CD4-positive, alpha-beta T cell treated with Interleukin-4 for 4 hours (primary cell): ENCODE measurements around the gene ANKRD65.
A peak's percentile ranks its signal among the peaks of the same experiment; 100 is the strongest.

Source experiments
- DNase-seq: peaks from one replicate; pipeline ENCODE4 v3.0.0-alpha.2; 2020

The ANKRD65 gene

GRCh38 chr1:1441002-1441888, 20.2 kb upstream of the ANKRD65 start:
- peak; percentile 21 for DNase-seq

GRCh38 chr1:1440262-1441001, 19.4 kb upstream of the ANKRD65 start:
- DNase-seq, result no peak

- no peak for DNase-seq
Measured at GRCh38 chr1:1439546-1440261, 18.6 kb upstream of the ANKRD65 start.

GRCh38 chr1:1438531-1439381, 17.7 kb upstream of the ANKRD65 start:
- DNase-seq, result no peak

- DNase-seq, result no peak
Measured at GRCh38 chr1:1437904-1438376, 16.9 kb upstream of the ANKRD65 start.

GRCh38 chr1:1437033-1437903, 16.2 kb upstream of the ANKRD65 start:
- DNase-seq, result no peak

GRCh38 chr1:1436630-1437032, 15.6 kb upstream of the ANKRD65 start:
- DNase-seq, result no peak

GRCh38 chr1:1435911-1436629, 15.0 kb upstream of the ANKRD65 start:
- DNase-seq, result no peak

- peak; percentile 13 for DNase-seq
Measured at GRCh38 chr1:1435106-1435903, 14.2 kb upstream of the ANKRD65 start, which contains the start of gene VWA1. VWA1 (plus strand) TSS chr1:1435690; CDS start chr1:1435749, 59 bp downstream.

GRCh38 chr1:1434824-1435105, 13.7 kb upstream of the ANKRD65 start:
- DNase-seq, result no peak

GRCh38 chr1:1434131-1434823, 13.2 kb upstream of the ANKRD65 start:
- no peak for DNase-seq

- no peak for DNase-seq
Measured at GRCh38 chr1:1433804-1434130, 12.7 kb upstream of the ANKRD65 start.

GRCh38 chr1:1432951-1433803, 12.1 kb upstream of the ANKRD65 start:
- DNase-seq, result no peak

- no peak for DNase-seq
Measured at GRCh38 chr1:1432274-1432950, 11.3 kb upstream of the ANKRD65 start.

GRCh38 chr1:1431845-1432273, 10.8 kb upstream of the ANKRD65 start:
- DNase-seq, result no peak

GRCh38 chr1:1430992-1431844, 10.1 kb upstream of the ANKRD65 start:
- no peak for DNase-seq
